Measurements from ENCODE around the gene C17orf50. TPM values are rescaled to one million over a fixed set of nuclear protein-coding genes. Genes with fewer than 3 reads are reported as not detected.

C17orf50 gene
- total and polyA plus RNA-seq, 2 of the 13 experiments (the other 11 are each of a cell fraction or from before 2014, with no cell fraction given), result not detected

DNA sequence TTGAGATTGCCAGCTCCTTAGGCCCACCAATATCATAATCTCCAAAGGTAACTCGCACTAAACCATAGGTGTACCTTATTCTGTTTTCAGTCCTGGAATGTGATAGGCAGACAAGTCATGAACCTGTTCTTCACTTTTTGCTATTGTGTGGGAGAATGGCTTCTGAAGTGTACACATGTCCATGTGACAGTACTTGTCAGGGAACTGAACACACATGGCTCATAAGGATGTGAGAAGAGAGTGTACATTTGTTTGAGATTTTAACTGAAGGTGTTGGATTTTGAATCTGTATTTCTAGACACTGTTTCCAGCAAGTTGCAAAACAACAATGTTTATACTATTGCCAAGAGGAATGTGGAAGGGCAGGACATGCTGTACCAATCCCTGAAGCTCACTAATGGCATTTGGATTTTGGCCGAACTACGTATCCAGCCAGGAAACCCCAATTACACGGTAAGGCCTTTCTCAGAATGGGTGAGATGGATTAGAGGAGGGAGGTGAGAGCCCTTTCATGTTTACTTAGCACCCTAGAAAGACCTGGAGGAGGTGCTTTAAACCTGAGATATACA is 43.7 kb upstream of the C17orf50 start:
- Histone ChIP-seq H3K27me3 (ENCODE audit: control insufficient read depth in 1 of 2, insufficient read depth in 2 of 2, low read length in 2 of 2) (no peaks in the 10 kb centered on the region), H3K79me2 (ENCODE audit: insufficient read depth, low read length) (no peaks in the 10 kb centered on the region), H3K4me1 (ENCODE audit: insufficient read depth, low read length) (peaks cover 16% of the 10 kb centered on the region), H3K36me3 (replicated peaks in 1 of 2; ENCODE audit: control insufficient read depth in 1 of 2, insufficient read depth in 2 of 2, low read length in 2 of 2) (peaks cover 4 to 34% of the 10 kb centered on the region in 2 experiments; a peak in 3 of 5 replicates), H2AFZ (ENCODE audit: low read length) (no peak overlapping the region), H3K4me2 (ENCODE audit: low read depth, low read length) (no peak overlapping the region), H3K9me3 (ENCODE audit: low read length) (no peaks in the 10 kb centered on the region), H4K20me1 (ENCODE audit: insufficient read depth, low read length) (no peaks in the 10 kb centered on the region), H3K9ac (ENCODE audit: insufficient read depth, low read depth, low read length) (no peak overlapping the region), H3K27ac (ENCODE audit: extremely low read length, insufficient read depth, low read length) (no peak overlapping the region), H3K4me3 (replicated peaks in 1 of 3; ENCODE audit: insufficient read depth in 1 of 3, low read depth in 2 of 3, low read length in 3 of 3) (no peak overlapping the region)
- 92% methylated on average over 4 of the region's 4 CpGs for WGBS (ENCODE audit: low lambda C conversion rate)
- ChIA-PET CTCF (ENCODE audit: low intra/inter-chr PET ratio, low total read pairs) (no interaction called here), POLR2A (no interaction called here)
- ATAC-seq, result no peak
- DNase-seq (ENCODE audit: low spot score), result no peak
- FAIRE-seq, result no peak
- in situ Hi-C loops (cut with HindIII; ENCODE audit: extremely low pct_ligation_motif_present, low pct_unique_long_range_greater_than_20kb) (loop anchor here (25.0 kb wide), 1 partner anchor 95 kb away; the partner anchor contains the start of gene TAF15), intact Hi-C loops (cut with micrococcal nuclease; ENCODE audit: unreplicated experiment) (no loop called here)
- TF ChIP-seq, protein P1, sequence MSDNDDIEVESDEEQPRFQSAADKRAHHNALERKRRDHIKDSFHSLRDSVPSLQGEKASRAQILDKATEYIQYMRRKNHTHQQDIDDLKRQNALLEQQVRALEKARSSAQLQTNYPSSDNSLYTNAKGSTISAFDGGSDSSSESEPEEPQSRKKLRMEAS (IDR thresholded peaks at IDR 0.05), result no peak
- TF ChIP-seq, protein P2, sequence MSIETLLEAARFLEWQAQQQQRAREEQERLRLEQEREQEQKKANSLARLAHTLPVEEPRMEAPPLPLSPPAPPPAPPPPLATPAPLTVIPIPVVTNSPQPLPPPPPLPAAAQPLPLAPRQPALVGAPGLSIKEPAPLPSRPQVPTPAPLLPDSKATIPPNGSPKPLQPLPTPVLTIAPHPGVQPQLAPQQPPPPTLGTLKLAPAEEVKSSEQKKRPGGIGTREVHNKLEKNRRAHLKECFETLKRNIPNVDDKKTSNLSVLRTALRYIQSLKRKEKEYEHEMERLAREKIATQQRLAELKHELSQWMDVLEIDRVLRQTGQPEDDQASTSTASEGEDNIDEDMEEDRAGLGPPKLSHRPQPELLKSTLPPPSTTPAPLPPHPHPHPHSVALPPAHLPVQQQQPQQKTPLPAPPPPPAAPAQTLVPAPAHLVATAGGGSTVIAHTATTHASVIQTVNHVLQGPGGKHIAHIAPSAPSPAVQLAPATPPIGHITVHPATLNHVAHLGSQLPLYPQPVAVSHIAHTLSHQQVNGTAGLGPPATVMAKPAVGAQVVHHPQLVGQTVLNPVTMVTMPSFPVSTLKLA (IDR thresholded peaks at IDR 0.05), result peak; percentile 89
- BruUV-seq (replicated peaks), result no TSS peak

DNA sequence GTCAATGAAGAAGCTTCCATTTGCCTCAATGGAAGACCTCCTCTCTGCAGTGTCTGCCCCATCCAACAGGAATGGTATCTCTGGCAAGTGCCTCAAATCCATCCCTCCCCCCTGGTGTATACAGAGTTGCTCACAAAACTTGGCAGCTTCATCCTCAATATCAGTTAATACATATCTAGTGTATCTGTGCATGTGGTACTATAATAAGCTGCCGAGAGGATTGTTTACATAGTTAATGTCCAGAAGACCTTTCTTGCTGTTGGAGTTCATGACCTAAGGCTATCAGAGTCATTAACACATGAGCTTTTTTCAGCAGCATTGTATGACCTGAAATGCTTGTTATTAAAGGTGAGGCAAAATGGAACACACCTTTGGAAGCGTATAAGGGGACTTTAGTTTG is 43.2 kb upstream of the C17orf50 start:
- BruUV-seq (replicated peaks), result no TSS peak
- no peaks in the 10 kb centered on the region for H3K27me3 ChIP-seq (ENCODE audit: control insufficient read depth in 1 of 2, insufficient read depth in 2 of 2, low read length in 2 of 2)
- H2AFZ ChIP-seq (ENCODE audit: low read length), result no peak overlapping the region
- ChIA-PET POLR2A (no interaction called here), CTCF (ENCODE audit: low intra/inter-chr PET ratio, low total read pairs) (no interaction called here)
- H3K36me3 ChIP-seq (replicated peaks in 1 of 2; ENCODE audit: control insufficient read depth in 1 of 2, insufficient read depth in 2 of 2, low read length in 2 of 2), result peaks cover 4 to 35% of the 10 kb centered on the region in 2 experiments; a peak in 3 of 5 replicates
- H3K4me3 ChIP-seq (replicated peaks in 1 of 3; ENCODE audit: insufficient read depth in 1 of 3, low read depth in 2 of 3, low read length in 3 of 3), result no peak overlapping the region
- H3K4me1 ChIP-seq (ENCODE audit: insufficient read depth, low read length), result peaks cover 16% of the 10 kb centered on the region
- no peak overlapping the region for H3K9ac ChIP-seq (ENCODE audit: insufficient read depth, low read depth, low read length)
- H3K4me2 ChIP-seq (ENCODE audit: low read depth, low read length), result no peak overlapping the region
- DNase-seq (ENCODE audit: low spot score) (no peak), FAIRE-seq (no peak), ATAC-seq (no peak)
- no peak for TF ChIP-seq MXD4 (CRISPR knock-in tag; IDR thresholded peaks at IDR 0.05)
- no peak for TF ChIP-seq GATA4 (IDR thresholded peaks at IDR 0.05; ENCODE audit: borderline replicate concordance, low read depth)
- TF ChIP-seq NAIF1 (CRISPR knock-in tag; IDR thresholded peaks at IDR 0.05; ENCODE audit: borderline replicate concordance), result no peak
- no peak for TF ChIP-seq HNRNPLL (IDR thresholded peaks at IDR 0.05; ENCODE audit: low read depth, low read length, poor library complexity, severe bottlenecking)
- TF ChIP-seq, protein P3, sequence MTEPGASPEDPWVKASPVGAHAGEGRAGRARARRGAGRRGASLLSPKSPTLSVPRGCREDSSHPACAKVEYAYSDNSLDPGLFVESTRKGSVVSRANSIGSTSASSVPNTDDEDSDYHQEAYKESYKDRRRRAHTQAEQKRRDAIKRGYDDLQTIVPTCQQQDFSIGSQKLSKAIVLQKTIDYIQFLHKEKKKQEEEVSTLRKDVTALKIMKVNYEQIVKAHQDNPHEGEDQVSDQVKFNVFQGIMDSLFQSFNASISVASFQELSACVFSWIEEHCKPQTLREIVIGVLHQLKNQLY (CRISPR knock-in tag; IDR thresholded peaks at IDR 0.05), result no peak
- TF ChIP-seq GPN1 (CRISPR knock-in tag; IDR thresholded peaks at IDR 0.05; ENCODE audit: borderline replicate concordance), result no peak
- no peak for TF ChIP-seq STAT5B (CRISPR knock-in tag; IDR thresholded peaks at IDR 0.05)
- TF ChIP-seq RXRA (CRISPR knock-in tag; IDR thresholded peaks at IDR 0.05), result no peak
- TF ChIP-seq ZNF790 (CRISPR knock-in tag; IDR thresholded peaks at IDR 0.05; ENCODE audit: borderline replicate concordance), result no peak
- no peak for TF ChIP-seq GABPA (IDR thresholded peaks at IDR 0.05; ENCODE audit: low read depth, low read length)
- TF ChIP-seq GABPA (CRISPR knock-in tag; IDR thresholded peaks at IDR 0.05; ENCODE audit: low read depth), result no peak
- TF ChIP-seq EP300 (IDR thresholded peaks at IDR 0.05; ENCODE audit: low read depth in 2 of 2, low read length in 2 of 2), result no peak
- TF ChIP-seq EP300 (CRISPR knock-in tag; IDR thresholded peaks at IDR 0.05; ENCODE audit: borderline replicate concordance), result no peak
- no peak for TF ChIP-seq NR2F2 (IDR thresholded peaks at IDR 0.05; ENCODE audit: borderline replicate concordance, low read depth)
- no peak for TF ChIP-seq ZNF354B (CRISPR knock-in tag; IDR thresholded peaks at IDR 0.05)
- no peaks in the 10 kb centered on the region for H3K79me2 ChIP-seq (ENCODE audit: insufficient read depth, low read length)
- 87% methylated on average over 2 of the region's 2 CpGs for WGBS (ENCODE audit: low lambda C conversion rate)
- H3K9me3 ChIP-seq (ENCODE audit: low read length), result no peaks in the 10 kb centered on the region
- no peak overlapping the region for H3K27ac ChIP-seq (ENCODE audit: extremely low read length, insufficient read depth, low read length)
- in situ Hi-C loops (cut with HindIII; ENCODE audit: extremely low pct_ligation_motif_present, low pct_unique_long_range_greater_than_20kb) (loop anchor here (25.0 kb wide), 1 partner anchor 95 kb away; the partner anchor contains the start of gene TAF15), intact Hi-C loops (cut with micrococcal nuclease; ENCODE audit: unreplicated experiment) (no loop called here)
- no peaks in the 10 kb centered on the region for H4K20me1 ChIP-seq (ENCODE audit: insufficient read depth, low read length)
